CD4-positive, alpha-beta T cell treated with Interleukin-10 for 1 hour (primary cell): ENCODE data around the gene PSD2.
A peak's percentile ranks its signal among the peaks of the same experiment; 100 is the strongest.

Experiments
- DNase-seq: peaks from one replicate; pipeline ENCODE4 v3.0.0-alpha.2; 2020

PSD2 gene

GRCh38 chr5:139795074-139796001 lies at the start of gene PSD2:
PSD2 (plus strand) TSS chr5:139795808; CDS start chr5:139809441, 13,633 bp downstream.
- DNase-seq, result peak; percentile 17

- peak; percentile 84 for DNase-seq
These were observed 48.7 kb upstream of the PSD2 start for GRCh38 chr5:139746691-139747582.

GRCh38 chr5:139747583-139748504 lies 47.8 kb upstream of the PSD2 start:
- DNase-seq, result peak; percentile 61

- no peak for DNase-seq
These were observed 47.1 kb upstream of the PSD2 start for GRCh38 chr5:139748505-139748826.

DNA sequence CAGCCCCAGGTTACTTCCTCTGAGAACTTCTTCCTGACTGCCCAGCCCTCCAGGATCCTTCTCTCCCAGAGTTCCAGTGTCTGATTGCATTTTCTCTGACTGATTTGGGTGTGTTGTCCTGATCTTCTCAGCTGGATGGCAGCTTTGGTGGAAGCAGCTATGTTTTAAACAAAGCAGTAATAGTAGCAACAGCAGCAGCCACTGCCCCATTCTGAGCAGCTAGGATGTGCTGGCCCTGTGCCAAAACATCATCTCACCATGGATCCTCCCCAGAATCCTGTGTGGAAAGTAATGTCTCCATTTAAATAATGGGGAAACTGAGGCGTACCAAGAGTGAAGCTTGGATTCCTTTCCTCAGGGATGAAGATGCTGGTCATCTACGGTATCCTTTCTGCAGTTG lies 46.4 kb upstream of the PSD2 start:
- no peak for DNase-seq

- no peak for DNase-seq
These were observed 44.4 kb upstream of the PSD2 start for GRCh38 chr5:139751236-139751635.

GRCh38 chr5:139752506-139753473 lies 42.8 kb upstream of the PSD2 start:
- DNase-seq, result no peak

- DNase-seq, result peak; percentile 31
These were observed 39.5 kb upstream of the PSD2 start for GRCh38 chr5:139755892-139756671.

- no peak for DNase-seq
These were observed 38.6 kb upstream of the PSD2 start for GRCh38 chr5:139756971-139757370.

DNA sequence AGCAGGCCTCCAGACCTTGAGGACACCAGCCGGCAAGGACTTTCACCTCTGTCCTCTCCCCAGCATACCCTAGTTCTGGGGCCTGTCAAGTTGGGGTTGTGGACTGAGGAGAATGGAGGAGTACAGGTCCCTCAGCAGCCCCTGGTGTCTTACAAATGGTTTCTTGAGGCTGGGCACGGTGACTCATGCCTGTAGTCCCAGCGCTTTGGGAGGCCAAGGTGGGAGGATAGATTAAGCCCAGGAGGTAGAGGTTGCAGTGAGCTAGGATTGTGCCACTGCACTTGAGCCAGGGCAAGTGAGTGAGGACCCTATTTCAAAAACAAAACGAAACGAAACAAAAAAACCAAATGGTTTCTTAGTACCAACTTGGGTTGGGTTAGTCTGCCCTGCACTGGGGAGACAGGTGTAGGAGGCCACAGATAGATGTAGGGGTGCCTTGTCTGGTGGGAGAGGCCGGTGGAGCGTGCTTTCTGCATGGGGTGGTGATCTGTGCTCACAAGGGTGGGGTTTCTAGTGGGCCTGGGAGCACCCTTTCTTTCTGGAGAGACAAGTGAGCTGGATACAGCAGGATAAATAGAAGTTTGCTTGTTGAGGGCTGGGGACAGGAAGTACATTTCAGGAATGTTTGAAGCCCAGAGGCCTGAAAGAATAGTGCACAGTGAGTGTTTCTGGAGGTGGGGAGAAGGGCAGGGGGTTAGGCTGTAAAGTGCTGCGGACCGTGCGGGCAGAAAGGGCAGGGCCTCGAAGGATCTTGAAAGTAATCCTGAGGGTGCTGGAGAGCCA lies 37.7 kb upstream of the PSD2 start:
- no peak for DNase-seq

DNA sequence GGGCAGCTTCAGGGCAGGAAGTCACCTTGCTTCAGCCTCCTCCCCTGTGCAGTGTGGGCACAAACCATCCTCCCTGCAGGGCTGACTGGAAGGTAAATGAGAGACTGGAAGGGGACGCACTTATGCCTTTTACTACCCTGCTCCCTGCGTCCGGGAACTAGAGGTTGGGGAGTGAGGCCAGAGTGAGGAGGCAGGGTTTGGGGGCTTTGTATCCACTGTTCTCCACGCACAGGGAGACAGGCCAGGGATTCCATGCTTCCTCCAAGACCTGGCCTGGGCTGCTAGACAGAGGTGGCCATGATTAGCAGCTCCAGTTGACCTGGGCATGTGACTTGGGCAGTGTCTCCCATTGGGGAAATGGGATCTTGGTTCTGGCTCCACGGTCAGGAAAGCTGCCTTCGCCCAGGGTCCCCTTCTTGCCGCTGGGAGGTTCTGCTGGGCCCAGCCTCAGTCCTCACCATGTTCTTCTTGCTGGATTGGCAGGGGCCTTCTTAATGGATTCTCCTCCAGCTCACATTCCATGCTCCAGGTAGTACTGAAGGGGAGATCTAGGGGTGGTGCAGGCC lies 37.0 kb upstream of the PSD2 start:
- no peak for DNase-seq

DNA sequence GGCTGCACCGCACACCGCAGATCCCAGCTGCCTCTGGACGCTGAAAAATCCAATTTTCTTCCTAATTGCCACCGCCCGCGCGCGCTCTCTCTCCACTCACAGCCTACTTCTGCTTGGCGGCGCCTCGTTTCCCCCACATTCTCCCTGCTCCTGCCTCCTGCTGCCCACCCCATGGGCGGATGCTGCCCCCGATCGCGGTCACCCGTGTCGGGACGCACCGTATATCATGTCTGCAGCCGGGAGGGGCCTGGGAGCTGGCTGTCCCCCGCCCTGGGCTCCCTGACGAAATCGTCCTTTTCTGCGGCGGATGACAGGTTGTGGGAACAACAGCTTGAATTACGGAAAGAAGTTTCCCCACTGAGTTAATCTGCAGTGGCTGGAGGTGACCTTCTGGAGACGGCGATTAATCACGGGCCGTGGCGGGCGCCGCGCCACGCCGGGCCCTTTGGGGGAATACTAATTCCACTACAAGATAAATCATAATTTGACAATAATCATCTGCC lies 36.3 kb upstream of the PSD2 start:
- DNase-seq, result no peak

DNA sequence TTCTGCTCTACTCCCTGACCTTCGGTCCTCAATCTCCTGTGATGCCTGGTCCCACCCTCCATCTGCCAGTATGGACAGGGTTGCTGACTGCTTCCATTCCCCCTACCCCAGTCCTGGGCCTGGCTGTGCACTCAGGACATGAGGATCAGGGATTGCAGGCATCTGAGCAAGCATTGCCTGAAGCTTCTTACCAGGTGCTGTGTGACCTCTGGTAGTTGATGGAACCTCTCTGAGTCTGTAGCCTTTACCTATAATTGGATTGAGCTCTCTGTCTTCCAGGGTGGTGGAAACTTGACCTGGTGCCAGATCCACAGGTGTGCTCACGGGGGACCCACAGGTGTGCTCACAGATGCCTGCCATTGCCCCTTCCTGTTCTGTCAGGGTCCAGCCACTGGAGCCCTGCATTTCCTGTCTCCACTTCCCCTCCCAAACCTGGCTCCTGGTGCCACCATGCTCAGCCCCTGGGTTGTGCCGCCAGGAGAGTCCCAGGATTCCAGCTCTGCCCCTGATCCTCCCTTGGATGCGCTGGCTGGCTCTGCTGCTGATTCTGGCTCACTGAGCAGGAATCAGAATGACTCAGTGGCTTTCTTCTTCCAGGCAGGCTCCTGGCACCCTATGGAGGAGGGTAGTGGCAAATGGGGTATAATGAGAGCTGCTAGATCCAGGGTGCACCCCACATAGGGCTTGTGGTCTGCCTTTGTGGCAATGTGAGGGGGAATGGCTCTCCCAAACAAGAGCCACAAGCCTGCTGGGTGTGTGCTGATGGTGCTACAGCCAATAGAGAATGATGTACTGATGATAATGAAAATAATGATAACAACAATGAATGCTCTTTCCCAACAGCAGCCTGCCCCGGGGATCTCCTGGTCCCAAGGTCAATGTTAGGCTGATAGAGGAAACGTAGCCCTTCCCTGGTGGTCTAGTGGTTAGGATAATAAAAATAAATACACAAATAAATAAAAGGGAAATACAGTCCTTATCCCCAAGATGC lies 35.2 kb upstream of the PSD2 start:
- no peak for DNase-seq

GRCh38 chr5:139761057-139761450 lies 34.6 kb upstream of the PSD2 start:
- no peak for DNase-seq

GRCh38 chr5:139761501-139761900 lies 34.1 kb upstream of the PSD2 start:
- DNase-seq, result no peak

DNA sequence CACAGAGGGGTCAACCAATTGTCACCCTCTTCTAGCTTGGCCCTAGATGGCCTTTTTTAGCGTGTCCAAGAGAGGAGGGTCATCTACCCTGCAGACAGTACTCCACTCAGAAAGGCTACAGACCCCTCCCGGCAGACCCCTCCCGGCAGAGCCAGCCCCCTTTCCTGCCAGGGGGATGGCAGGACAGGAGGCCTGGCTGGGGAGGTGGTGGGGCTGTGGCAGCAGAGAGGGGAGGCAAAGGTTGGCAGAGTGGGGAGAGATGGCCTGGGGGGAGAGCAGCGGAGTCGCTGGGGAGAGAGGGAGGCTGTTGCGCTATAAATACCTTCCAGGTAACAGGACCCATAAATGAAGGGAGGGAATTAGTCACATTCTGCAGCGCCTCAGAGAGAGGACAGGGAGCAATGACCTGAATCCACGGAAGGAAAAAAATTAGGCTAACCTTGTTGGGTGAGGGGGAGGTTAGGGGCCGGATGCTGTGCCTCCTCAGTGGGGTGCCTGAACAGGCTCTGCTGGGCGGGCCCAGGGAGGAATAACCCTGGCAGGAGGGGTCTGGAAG lies 32.9 kb upstream of the PSD2 start:
- DNase-seq, result no peak

DNA sequence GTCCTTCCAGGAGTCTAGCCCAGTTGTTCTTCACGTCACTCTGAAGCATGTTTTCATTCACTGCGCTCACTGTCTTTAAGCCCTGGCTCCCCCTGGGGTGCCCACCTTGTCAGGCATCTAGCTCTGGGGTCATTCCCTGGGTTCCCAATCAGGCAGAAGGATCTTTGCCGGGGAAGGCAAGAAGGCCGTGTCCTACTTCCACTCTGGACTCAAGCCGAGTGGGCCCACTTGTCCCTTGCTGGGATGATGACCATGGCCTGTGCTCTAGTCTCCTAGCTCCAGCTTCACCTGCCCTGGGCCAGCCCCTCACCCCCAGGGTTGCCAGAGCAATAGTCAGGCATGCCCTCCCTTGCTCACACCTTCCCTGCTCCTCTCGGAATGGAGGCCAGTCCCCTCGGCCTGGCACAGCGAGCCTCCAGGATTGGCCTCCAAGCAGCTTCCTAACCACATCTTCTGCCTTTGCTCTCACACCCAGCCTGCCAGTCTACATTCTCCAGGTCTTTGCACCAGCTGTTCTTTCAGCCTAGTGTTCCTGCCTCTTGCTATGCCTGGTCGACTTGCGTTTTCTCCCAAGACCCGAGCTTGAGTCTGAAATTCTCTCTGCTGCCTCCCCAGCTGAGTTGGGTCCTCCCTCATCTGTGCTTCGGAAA lies 32.2 kb upstream of the PSD2 start:
- no peak for DNase-seq
